Measurements from ENCODE around the gene HCAR2. TPM values are rescaled to one million over a fixed set of nuclear protein-coding genes. Genes with fewer than 3 reads are reported as not detected.

The HCAR2 gene
- total RNA-seq, 3 donors from 2014 or later (not counting 1 experiment from before 2014, with no cell fraction given) = 1.3 to 8.5 (median 1.5) TPM

DNA sequence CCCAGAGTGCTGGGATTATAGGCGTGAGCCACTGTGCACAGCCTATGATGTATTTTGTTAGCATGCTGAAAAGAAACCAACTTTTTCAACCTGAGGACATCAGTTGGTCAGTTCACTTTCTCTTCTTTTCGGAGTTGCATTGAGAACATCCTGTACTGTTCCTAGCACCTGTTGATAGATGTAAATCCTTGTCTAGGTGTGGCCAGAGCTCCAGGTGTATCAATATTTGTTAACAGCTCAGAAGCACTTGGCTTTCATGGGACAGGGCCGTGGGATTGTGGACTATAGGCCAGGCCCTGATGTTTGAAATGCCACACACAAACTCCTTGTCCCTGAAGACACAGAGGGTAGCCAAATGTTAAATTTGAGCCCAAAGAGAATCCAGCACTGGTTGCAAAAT is 14.9 kb downstream of the HCAR2 start:
- ATAC-seq (no peak), DNase-seq (no peak)
- intact Hi-C loops (cut with micrococcal nuclease) = no loop called here
- 90% methylated on average over 3 of the region's 3 CpGs for WGBS (ENCODE audit: insufficient coverage)
- no peaks in the 10 kb centered on the region for H3K36me3 Mint-ChIP-seq
- no peaks in the 10 kb centered on the region for H3K9me3 ChIP-seq (ENCODE audit: control insufficient read depth, insufficient read depth, low read length)
- TF ChIP-seq, protein P1, sequence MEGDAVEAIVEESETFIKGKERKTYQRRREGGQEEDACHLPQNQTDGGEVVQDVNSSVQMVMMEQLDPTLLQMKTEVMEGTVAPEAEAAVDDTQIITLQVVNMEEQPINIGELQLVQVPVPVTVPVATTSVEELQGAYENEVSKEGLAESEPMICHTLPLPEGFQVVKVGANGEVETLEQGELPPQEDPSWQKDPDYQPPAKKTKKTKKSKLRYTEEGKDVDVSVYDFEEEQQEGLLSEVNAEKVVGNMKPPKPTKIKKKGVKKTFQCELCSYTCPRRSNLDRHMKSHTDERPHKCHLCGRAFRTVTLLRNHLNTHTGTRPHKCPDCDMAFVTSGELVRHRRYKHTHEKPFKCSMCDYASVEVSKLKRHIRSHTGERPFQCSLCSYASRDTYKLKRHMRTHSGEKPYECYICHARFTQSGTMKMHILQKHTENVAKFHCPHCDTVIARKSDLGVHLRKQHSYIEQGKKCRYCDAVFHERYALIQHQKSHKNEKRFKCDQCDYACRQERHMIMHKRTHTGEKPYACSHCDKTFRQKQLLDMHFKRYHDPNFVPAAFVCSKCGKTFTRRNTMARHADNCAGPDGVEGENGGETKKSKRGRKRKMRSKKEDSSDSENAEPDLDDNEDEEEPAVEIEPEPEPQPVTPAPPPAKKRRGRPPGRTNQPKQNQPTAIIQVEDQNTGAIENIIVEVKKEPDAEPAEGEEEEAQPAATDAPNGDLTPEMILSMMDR (IDR thresholded peaks at IDR 0.05) = no peak
- H3K27me3 ChIP-seq (ENCODE audit: control insufficient read depth, insufficient read depth, low read length) = no peaks in the 10 kb centered on the region
- no peak overlapping the region for H3K4me3 Mint-ChIP-seq
- H3K36me3 ChIP-seq (ENCODE audit: control insufficient read depth, insufficient read depth, low read length) = no peaks in the 10 kb centered on the region
- no peaks in the 10 kb centered on the region for H3K9me3 Mint-ChIP-seq
- no peak overlapping the region for H3K27ac ChIP-seq (ENCODE audit: low read length)
- no peaks in the 10 kb centered on the region for H3K27me3 Mint-ChIP-seq (ENCODE audit: low read depth in 2 of 2)
- no peak overlapping the region for H3K4me3 ChIP-seq (ENCODE audit: low read length)
- no peak overlapping the region for H3K27ac Mint-ChIP-seq
- H3K4me1 Mint-ChIP-seq = no peaks in the 10 kb centered on the region
- no peaks in the 10 kb centered on the region for H3K4me1 ChIP-seq (ENCODE audit: control insufficient read depth, insufficient read depth, low read length)

DNA sequence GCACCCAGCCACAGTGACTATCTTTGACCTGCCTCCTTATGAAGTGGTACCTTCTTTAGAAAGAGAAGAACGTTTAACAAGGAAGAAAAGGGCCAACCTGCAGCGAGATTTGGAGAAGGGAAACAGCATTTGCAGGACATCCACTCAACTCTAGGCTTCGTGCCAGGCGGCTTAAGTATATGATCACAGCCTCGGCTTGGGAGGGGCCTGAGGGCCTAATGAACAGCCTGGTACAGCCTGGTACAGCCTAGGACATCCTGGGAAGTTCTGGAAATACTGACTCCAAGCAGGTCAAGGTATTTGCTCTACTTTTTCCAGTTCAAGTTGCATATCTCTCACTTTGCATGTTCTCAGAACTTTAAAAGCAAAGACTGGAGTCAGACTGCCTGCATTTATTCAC is 16.1 kb downstream of the HCAR2 start:
- WGBS (ENCODE audit: insufficient coverage) = 75% methylated on average over 5 of the region's 5 CpGs
- no peaks in the 10 kb centered on the region for H3K36me3 Mint-ChIP-seq
- H3K27me3 Mint-ChIP-seq (ENCODE audit: low read depth in 2 of 2) = no peaks in the 10 kb centered on the region
- no peak overlapping the region for H3K27ac Mint-ChIP-seq
- H3K9me3 ChIP-seq (ENCODE audit: control insufficient read depth, insufficient read depth, low read length) = no peaks in the 10 kb centered on the region
- H3K4me3 ChIP-seq (ENCODE audit: low read length) = no peak overlapping the region
- no peak for ATAC-seq
- H3K27me3 ChIP-seq (ENCODE audit: control insufficient read depth, insufficient read depth, low read length) = no peaks in the 10 kb centered on the region
- intact Hi-C loops (cut with micrococcal nuclease) = no loop called here
- no peaks in the 10 kb centered on the region for H3K4me1 Mint-ChIP-seq
- peaks cover 3% of the 10 kb centered on the region for H3K4me1 ChIP-seq (ENCODE audit: control insufficient read depth, insufficient read depth, low read length)
- TF ChIP-seq, protein P1 (IDR thresholded peaks at IDR 0.05) = no peak
- no peak overlapping the region for H3K27ac ChIP-seq (ENCODE audit: low read length)
- H3K36me3 ChIP-seq (ENCODE audit: control insufficient read depth, insufficient read depth, low read length) = no peaks in the 10 kb centered on the region
- H3K4me3 Mint-ChIP-seq = no peak overlapping the region
- H3K9me3 Mint-ChIP-seq = no peaks in the 10 kb centered on the region
- no peak for DNase-seq

DNA sequence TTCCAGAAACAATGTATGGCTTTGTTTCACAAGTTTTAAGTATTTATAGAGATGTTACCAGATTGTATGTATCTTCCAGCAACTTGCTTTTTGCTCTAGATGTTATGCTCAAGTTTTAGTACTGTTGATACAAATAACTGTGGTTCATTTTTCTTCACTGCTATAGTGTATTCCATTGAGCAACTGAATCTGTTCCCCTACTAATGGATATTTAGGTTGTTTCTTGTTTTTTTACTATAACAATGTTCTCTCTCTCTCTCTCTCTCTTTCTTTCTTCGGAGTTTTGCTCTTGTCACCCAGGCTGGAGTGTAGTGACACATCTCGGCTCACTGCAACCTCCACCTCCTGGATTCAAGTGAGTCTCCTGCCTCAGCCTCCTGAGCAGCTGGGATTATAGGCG is 16.6 kb downstream of the HCAR2 start:
- no peaks in the 10 kb centered on the region for H3K9me3 Mint-ChIP-seq
- Histone ChIP-seq H3K36me3 (ENCODE audit: control insufficient read depth, insufficient read depth, low read length) (no peaks in the 10 kb centered on the region), H3K4me3 (ENCODE audit: low read length) (no peak overlapping the region), H3K9me3 (ENCODE audit: control insufficient read depth, insufficient read depth, low read length) (no peaks in the 10 kb centered on the region), H3K27me3 (ENCODE audit: control insufficient read depth, insufficient read depth, low read length) (no peaks in the 10 kb centered on the region), H3K27ac (ENCODE audit: low read length) (no peak overlapping the region), H3K4me1 (ENCODE audit: control insufficient read depth, insufficient read depth, low read length) (peaks cover 3% of the 10 kb centered on the region)
- H3K36me3 Mint-ChIP-seq = no peaks in the 10 kb centered on the region
- intact Hi-C loops (cut with micrococcal nuclease) = no loop called here
- H3K4me3 Mint-ChIP-seq = no peak overlapping the region
- DNase-seq = no peak
- 97% methylated on average over 3 of the region's 3 CpGs for WGBS (ENCODE audit: insufficient coverage)
- no peak overlapping the region for H3K27ac Mint-ChIP-seq
- no peak for ATAC-seq
- TF ChIP-seq, protein P1 (IDR thresholded peaks at IDR 0.05) = no peak
- H3K27me3 Mint-ChIP-seq (ENCODE audit: low read depth in 2 of 2) = no peaks in the 10 kb centered on the region
- no peaks in the 10 kb centered on the region for H3K4me1 Mint-ChIP-seq

DNA sequence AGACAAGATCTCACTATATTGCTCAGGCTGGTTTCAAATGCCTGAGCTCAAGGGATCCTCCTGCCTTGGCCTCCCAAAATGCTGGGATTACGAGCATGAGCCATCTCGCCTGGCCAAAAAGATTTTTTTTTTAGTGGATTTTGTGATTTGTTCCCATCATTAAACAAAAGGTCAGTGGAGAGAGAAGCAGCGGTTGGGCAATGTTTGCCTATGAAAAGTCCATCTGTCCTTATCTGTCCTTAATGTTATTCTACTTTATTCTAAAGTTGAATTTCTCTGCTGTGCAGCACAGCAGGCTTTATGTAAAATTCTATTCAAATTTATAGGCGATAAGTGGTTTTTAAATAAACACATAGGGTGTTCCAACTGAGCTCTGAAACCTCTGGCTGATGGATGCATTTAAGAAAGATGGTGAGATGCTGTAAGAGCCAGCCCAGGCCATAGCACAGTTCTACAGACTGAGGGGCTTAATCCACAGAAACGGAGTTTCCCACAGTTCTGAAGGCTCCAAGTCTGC is 18.8 kb downstream of the HCAR2 start:
- 98% methylated on average over 5 of the region's 5 CpGs for WGBS (ENCODE audit: insufficient coverage)
- intact Hi-C loops (cut with micrococcal nuclease) = no loop called here
- no peaks in the 10 kb centered on the region for H3K27me3 Mint-ChIP-seq (ENCODE audit: low read depth in 2 of 2)
- DNase-seq (no peak), ATAC-seq (no peak)
- no peak overlapping the region for H3K4me3 Mint-ChIP-seq
- H3K36me3 Mint-ChIP-seq = no peaks in the 10 kb centered on the region
- Histone ChIP-seq H3K27ac (ENCODE audit: low read length) (no peak overlapping the region), H3K27me3 (ENCODE audit: control insufficient read depth, insufficient read depth, low read length) (no peaks in the 10 kb centered on the region), H3K9me3 (ENCODE audit: control insufficient read depth, insufficient read depth, low read length) (no peaks in the 10 kb centered on the region), H3K36me3 (ENCODE audit: control insufficient read depth, insufficient read depth, low read length) (no peaks in the 10 kb centered on the region), H3K4me1 (ENCODE audit: control insufficient read depth, insufficient read depth, low read length) (peaks cover 3% of the 10 kb centered on the region), H3K4me3 (ENCODE audit: low read length) (no peak overlapping the region)
- no peaks in the 10 kb centered on the region for H3K9me3 Mint-ChIP-seq
- TF ChIP-seq, protein P1 (IDR thresholded peaks at IDR 0.05) = no peak
- no peak overlapping the region for H3K27ac Mint-ChIP-seq
- H3K4me1 Mint-ChIP-seq = no peaks in the 10 kb centered on the region

All from natural killer cell (primary cell).